Common myeloid progenitor, CD34-positive (primary cell): ENCODE data around the gene MED15. TPM values are rescaled to one million over a fixed set of nuclear protein-coding genes. Genes with fewer than 3 reads are reported as not detected.

Source experiments
- CTCF ChIA-PET: fragments of 350-600 bp; sonication (Branson Sonifier 250); formaldehyde crosslinking; loops from one replicate; lab custom pipeline; 2021; ENCODE audit warnings: antibody characterized with exemption; lab: Charles Lee
- POLR2A ChIA-PET: fragments of 350-600 bp; sonication (Branson Sonifier 250); formaldehyde crosslinking; loops from one replicate; lab custom pipeline; 2021; ENCODE audit warnings: antibody characterized with exemption; lab: Charles Lee
- DNase-seq, 3 donors: peaks; one replicate each; pipeline versions ENCODE4 v3.0.0 to v3.0.0-alpha.2; 2013
- H3K27ac ChIP-seq, 2 experiments: 1 replicate in 1 of 2; 2 replicates in 1 of 2; pipeline ENCODE4 v1.7.0; 2013; ENCODE audit warnings: inconsistent platforms in 2 of 2, low read length in 2 of 2, mild to moderate bottlenecking in 2 of 2, low read depth in 1 of 2, moderate library complexity in 1 of 2; ENCODE audit not compliant: severe bottlenecking in 2 of 2, insufficient read depth in 1 of 2, poor library complexity in 1 of 2
- H3K27me3 ChIP-seq, 5 experiments: replicated peaks in 2 of 5; 1 replicate in 3 of 5; 2 replicates in 2 of 5; pipeline versions ENCODE4 v1.6.1 to v1.7.0; 2013; ENCODE audit warnings: low read length in 4 of 5, mild to moderate bottlenecking in 2 of 5, moderate library complexity in 2 of 5, inconsistent platforms in 1 of 5; ENCODE audit not compliant: insufficient read depth in 5 of 5, control insufficient read depth in 4 of 5
- H3K36me3 ChIP-seq, 4 experiments: 1 replicate in 2 of 4; 2 replicates in 2 of 4; pipeline versions ENCODE4 v1.6.1 to v1.7.0; 2013; ENCODE audit warnings: low read length in 3 of 4, control low read depth in 1 of 4, mild to moderate bottlenecking in 1 of 4; ENCODE audit not compliant: control insufficient read depth in 4 of 4, insufficient read depth in 4 of 4
- H3K4me1 ChIP-seq, 4 experiments: 1 replicate in 3 of 4; 2 replicates in 1 of 4; pipeline versions ENCODE4 v1.6.1 to v1.7.1; 2013; ENCODE audit warnings: low read length in 3 of 4, mild to moderate bottlenecking in 3 of 4, control low read depth in 1 of 4, inconsistent platforms in 1 of 4, moderate library complexity in 1 of 4; ENCODE audit not compliant: control insufficient read depth in 4 of 4, insufficient read depth in 4 of 4; ENCODE audit errors: control extremely low read depth in 1 of 4
- H3K4me3 ChIP-seq, 7 experiments: 1 replicate in 4 of 7; 2 replicates in 3 of 7; pipeline versions ENCODE4 v1.5.1 to v1.7.0; 2013; ENCODE audit warnings: mild to moderate bottlenecking in 7 of 7, low read length in 6 of 7, moderate library complexity in 6 of 7, inconsistent platforms in 2 of 7, low read depth in 2 of 7, control low read depth in 1 of 7; ENCODE audit not compliant: insufficient read depth in 4 of 7, control insufficient read depth in 1 of 7; ENCODE audit errors: extremely low read depth in 1 of 7
- H3K9me3 ChIP-seq, 5 experiments: 1 replicate in 4 of 5; 2 replicates in 1 of 5; pipeline versions ENCODE4 v1.6.1 to v1.7.1; 2013; ENCODE audit warnings: low read length in 4 of 5, mild to moderate bottlenecking in 2 of 5, inconsistent platforms in 1 of 5, low read depth in 1 of 5, moderate library complexity in 1 of 5; ENCODE audit not compliant: control insufficient read depth in 4 of 5, insufficient read depth in 2 of 5; ENCODE audit errors: control extremely low read depth in 1 of 5
- whole genome bisulfite sequencing: methylation state at CpG from one replicate; pipeline ENCODE4 v1.1.5; 2013; ENCODE audit not compliant: insufficient coverage; 5-methylcytosine and 5-hydroxymethylcytosine counted together
- polyA plus RNA-seq: library from polyadenylated mRNA; unstranded; fragments of 120-200 nt; gene quantifications from one replicate; pipeline ENCODE4 v1.2.1, GENCODE V29; 2013

The MED15 gene, protein sequence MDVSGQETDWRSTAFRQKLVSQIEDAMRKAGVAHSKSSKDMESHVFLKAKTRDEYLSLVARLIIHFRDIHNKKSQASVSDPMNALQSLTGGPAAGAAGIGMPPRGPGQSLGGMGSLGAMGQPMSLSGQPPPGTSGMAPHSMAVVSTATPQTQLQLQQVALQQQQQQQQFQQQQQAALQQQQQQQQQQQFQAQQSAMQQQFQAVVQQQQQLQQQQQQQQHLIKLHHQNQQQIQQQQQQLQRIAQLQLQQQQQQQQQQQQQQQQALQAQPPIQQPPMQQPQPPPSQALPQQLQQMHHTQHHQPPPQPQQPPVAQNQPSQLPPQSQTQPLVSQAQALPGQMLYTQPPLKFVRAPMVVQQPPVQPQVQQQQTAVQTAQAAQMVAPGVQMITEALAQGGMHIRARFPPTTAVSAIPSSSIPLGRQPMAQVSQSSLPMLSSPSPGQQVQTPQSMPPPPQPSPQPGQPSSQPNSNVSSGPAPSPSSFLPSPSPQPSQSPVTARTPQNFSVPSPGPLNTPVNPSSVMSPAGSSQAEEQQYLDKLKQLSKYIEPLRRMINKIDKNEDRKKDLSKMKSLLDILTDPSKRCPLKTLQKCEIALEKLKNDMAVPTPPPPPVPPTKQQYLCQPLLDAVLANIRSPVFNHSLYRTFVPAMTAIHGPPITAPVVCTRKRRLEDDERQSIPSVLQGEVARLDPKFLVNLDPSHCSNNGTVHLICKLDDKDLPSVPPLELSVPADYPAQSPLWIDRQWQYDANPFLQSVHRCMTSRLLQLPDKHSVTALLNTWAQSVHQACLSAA
- polyA plus RNA-seq = 38.3 TPM

DNA sequence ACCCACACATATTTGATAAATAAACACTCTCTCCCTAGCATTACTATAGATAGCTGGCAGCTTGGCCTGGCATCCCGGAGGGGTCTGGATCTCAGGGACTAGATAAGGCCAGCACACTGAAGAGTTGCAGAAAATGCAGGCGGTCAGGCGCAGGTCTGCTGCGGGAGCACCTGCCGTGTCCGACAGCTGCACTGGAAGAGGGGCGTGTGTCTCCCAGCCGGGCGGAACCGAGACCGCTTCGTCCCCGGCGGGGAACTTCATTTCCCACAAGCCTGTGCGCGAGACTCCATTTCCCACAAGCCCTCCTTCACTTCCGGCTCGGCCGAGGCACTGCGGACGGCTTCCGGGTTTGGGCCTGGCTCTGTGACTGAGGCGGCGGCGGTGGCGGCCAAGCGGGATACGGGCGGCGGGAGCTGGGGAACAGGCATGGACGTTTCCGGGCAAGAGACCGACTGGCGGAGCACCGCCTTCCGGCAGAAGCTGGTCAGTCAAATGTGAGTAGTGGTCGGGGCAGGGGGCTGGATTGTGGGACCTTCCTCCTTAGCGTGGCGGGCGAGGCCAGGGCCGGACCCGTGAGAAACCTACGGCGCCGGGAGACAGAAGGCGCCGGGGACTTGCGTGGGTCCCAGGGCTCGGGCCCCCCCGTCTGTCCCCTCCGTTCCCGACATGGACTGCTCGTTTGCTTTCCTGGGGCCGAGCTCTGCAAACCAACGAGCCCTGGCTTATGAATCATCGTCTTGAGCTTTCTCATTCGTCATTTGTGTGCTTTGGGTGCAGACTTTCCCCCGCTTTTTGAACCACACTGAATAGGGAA, at the start of gene MED15:
MED15 (plus strand) TSS at position 358 of the 814 bp plus-strand sequence; CDS start at position 427, 69 bp downstream.
- no peaks in the 10 kb centered on the region for H3K9me3 ChIP-seq
- peak; percentile 87 to 92 (median 90) for DNase-seq
- H3K36me3 ChIP-seq = peaks cover 0 to 4% (median 0%) of the 10 kb centered on the region in 4 experiments
- H3K27ac ChIP-seq = peak within 1 kb of the TSS; percentile 91 to 97
- WGBS = under 1% methylated on average over 54 of the region's 58 CpGs
- POLR2A ChIA-PET = interaction anchor here (0.6 kb wide), 1 partner anchor 39 kb away, joined by 4 read pairs; no protein-coding TSS in a partner anchor
- CTCF ChIA-PET = interaction anchor here (0.6 to 1.2 kb wide), 2 partner anchors 13 to 18 kb away, joined by 3 to 4 read pairs; no protein-coding TSS in a partner anchor
- H3K4me1 ChIP-seq = peaks cover 10 to 31% (median 27%) of the 10 kb centered on the region in 4 experiments
- peak within 1 kb of the TSS; percentile 76 to 98 (median 85) for H3K4me3 ChIP-seq
- H3K27me3 ChIP-seq = no peaks in the 10 kb centered on the region

- H3K27ac ChIP-seq = no peak overlapping the region
- H3K27me3 ChIP-seq = no peaks in the 10 kb centered on the region
- POLR2A ChIA-PET = no interaction called here
- no peaks in the 10 kb centered on the region for H3K9me3 ChIP-seq
- CTCF ChIA-PET = interaction anchor here (1.0 to 3.3 kb wide), 2 partner anchors 40 to 50 kb away, joined by 5 to 10 read pairs; no protein-coding TSS in a partner anchor
- no peak overlapping the region for H3K4me3 ChIP-seq
- DNase-seq = no peak
- peaks cover 0 to 39% (median 8%) of the 10 kb centered on the region in 4 experiments for H3K36me3 ChIP-seq
- peaks cover 3 to 15% (median 10%) of the 10 kb centered on the region in 4 experiments for H3K4me1 ChIP-seq
- 97% methylated on average over 7 of the region's 8 CpGs for WGBS
Observed at GRCh38 chr22:20458530-20459151, 48.8 kb upstream of the MED15 start.

GRCh38 chr22:20459152-20459542, 48.3 kb upstream of the MED15 start:
- ChIA-PET POLR2A (no interaction called here), CTCF (interaction anchor here (1.0 to 3.3 kb wide), 2 partner anchors 41 to 51 kb away, joined by 5 to 10 read pairs; no protein-coding TSS in a partner anchor)
- H3K27ac ChIP-seq = no peak overlapping the region
- peaks cover 3 to 20% (median 15%) of the 10 kb centered on the region in 4 experiments for H3K4me1 ChIP-seq
- H3K9me3 ChIP-seq = no peaks in the 10 kb centered on the region
- H3K4me3 ChIP-seq = no peak overlapping the region
- peaks cover 3 to 40% (median 8%) of the 10 kb centered on the region in 4 experiments for H3K36me3 ChIP-seq
- 97% methylated on average over 3 of the region's 3 CpGs for WGBS
- DNase-seq = no peak
- no peaks in the 10 kb centered on the region for H3K27me3 ChIP-seq

- Histone ChIP-seq H3K4me3 (no peak overlapping the region), H3K36me3 (peaks cover 4 to 46% (median 11%) of the 10 kb centered on the region in 4 experiments), H3K27me3 (no peaks in the 10 kb centered on the region), H3K27ac (no peak overlapping the region), H3K9me3 (no peaks in the 10 kb centered on the region), H3K4me1 (peaks cover 3 to 22% (median 18%) of the 10 kb centered on the region in 4 experiments)
- DNase-seq = no peak
- 100% methylated on average over 4 of the region's 4 CpGs for WGBS
- ChIA-PET POLR2A (no interaction called here), CTCF (interaction anchor here (3.3 kb wide), 1 partner anchor 41 kb away, joined by 10 read pairs; no protein-coding TSS in a partner anchor)
Observed at GRCh38 chr22:20459862-20460261, 47.5 kb upstream of the MED15 start.

DNA sequence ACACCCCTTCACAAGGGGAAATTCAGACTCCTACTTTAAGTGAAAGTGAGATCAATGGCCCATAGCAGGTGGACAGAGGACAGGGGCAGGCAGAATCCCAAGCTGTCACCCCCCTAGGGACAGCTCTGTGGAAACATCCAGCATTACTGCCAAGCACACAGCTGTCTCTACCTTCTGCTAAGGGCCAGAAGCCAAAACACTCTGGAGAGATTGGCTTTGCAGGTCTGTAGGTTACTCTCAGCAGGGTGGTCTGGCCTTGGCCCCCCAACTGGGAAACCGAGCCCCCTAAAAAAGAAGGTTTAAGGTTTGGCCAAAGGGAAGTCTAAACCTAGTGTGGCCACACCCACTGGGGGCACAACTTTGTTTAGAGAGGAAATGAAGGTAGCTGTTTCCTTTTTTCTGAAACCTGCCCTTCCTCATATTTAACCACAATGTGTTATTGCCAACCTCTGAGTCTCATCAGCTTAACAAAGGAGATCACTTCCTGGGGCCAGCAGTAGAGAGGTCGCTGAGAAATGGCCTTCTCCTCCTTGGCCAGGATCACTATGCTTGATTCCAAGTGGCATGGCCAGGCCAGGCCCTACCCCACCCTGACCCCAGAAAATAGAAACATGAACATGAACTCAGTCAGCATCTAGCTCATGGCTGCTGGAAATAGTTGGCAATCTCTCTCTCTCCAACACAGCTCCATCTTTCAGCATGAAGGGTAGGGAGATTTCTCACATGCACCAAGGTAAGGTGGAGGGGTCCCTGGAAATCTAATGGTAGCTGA, 43.9 kb upstream of the MED15 start:
- Histone ChIP-seq H3K27ac (no peak overlapping the region), H3K4me1 (peaks cover 3 to 21% (median 18%) of the 10 kb centered on the region in 4 experiments), H3K36me3 (peaks cover 0 to 35% (median 11%) of the 10 kb centered on the region in 4 experiments), H3K27me3 (no peaks in the 10 kb centered on the region), H3K9me3 (no peaks in the 10 kb centered on the region), H3K4me3 (peak overlapping the region in 2 of 7 experiments; percentile 22 to 34)
- WGBS = 6% methylated on average over 2 of the region's 2 CpGs
- CTCF ChIA-PET = interaction anchor here (1.0 to 1.4 kb wide), 4 partner anchors 19 to 306 kb away, joined by 3 to 4 read pairs (median 4); no protein-coding TSS in a partner anchor
- peak; percentile 22 to 69 (median 54) for DNase-seq
- POLR2A ChIA-PET = no interaction called here
